GM19372 (cell line): ENCODE results near the gene SYT15.
"Not testable (repeated sequence)": the region's sequence is repeated elsewhere in the genome, so short reads cannot be mapped to it uniquely, and the experiment has no call there.

Source experiments
- ATAC-seq: cut with Tn5 transposase; IDR thresholded peaks from one replicate; pipeline ENCODE4 v1.9.1; 2021; ENCODE audit warnings: mild to moderate bottlenecking, low read depth, moderate library complexity; ENCODE audit not compliant: unreplicated experiment

SYT15 gene

DNA sequence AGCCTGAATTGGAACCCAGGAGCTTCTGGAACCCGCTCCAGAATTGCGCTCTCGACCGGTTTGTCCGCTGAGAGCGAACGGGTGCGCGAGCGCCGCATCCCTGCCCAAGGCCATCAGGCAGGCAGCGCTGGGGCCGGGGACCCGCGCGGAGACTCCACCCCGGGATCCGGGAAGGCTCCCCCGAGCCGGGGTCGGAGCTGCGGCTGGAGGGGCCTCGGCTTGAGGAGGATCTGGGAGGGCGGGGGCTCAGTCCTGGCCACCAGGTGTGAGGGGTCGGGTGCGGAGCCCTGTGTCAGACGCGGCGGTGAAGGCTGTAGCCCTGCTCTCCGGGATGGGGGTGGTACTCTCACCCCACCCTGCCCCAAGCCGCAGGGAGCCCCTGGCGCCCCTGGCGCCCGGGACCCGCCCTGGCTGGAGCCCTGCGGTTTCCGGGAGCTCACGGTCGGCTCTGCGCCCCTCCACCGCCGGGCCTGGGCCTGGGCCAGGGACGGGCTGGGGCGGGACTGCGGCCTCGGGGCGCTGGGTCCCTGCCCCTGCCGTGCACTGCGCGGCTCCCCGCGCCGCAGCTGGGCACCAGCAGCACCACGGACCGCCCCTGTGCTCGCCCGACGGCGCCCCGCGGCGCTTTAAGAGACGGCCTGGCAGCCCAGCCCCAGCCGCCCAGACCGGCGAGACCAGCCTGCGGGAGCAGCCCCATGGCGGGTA lies at the start of gene SYT15:
Gene SYT15, plus strand, starts transcription at position 655 of the 705 bp plus-strand sequence. Its CDS starts 41 bp downstream, at position 696.
- not testable (repeated sequence) for ATAC-seq

DNA sequence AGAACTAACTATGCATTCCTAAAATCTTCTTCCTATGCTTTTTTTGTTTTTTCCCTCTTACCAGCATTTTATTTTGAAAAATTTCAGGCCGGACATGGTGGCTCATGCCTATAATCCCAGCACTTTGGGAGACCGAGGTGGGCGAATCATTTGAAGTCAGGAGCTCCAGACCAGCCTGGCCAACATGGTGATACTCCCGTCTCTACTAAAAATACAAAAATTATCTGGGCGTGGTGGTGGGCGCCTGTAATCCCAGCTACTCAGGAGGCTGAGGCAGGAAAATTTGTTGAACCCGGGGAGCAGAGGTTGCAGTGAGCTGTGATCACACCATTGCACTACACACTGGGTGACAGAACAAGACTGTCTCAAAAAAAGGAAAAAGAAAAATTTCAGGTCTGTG lies 49.2 kb upstream of the SYT15 start:
- not testable (repeated sequence) for ATAC-seq

DNA sequence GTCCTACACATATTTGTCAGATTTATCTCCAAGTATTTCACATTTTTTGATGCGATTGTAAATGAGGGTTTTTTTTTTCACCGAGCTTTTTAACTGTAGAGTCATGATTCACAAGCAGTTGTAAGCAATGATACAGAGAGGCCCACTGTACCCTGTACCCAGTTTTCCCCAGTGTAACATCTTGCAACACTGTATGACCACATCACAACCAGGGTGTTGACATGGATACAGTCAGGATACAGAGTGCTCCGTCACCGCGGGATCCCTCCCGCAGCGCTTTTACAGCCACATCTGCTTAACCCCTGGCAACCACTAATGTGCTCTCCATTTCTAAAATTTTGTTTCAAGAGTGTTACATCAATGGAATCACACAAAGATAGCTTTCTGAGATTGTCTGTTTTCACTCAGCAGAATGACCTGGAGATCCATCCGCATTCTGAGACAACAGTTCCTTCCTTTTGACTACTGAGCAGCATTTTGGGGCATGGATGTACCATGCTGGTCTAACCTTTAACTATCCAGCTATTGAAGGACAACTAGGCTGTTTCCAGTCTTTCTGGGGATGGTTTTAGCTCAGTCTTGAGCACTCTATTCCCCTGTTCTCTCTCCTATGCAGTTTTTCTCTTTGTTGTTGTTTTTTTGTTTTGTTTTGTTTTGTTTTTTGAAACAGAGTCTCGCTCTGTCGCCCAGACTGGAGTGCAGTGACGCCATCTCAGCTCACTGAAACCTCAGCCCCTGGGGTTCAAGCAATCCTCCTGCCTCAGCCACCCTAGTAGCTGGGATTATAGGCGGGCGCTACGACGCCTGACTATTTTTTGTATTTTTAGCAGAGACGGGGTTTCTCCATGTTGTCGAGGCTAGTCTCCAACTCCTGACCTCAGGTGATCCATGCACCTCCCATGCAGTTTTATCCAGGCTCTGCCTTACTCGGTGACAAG lies 48.4 kb upstream of the SYT15 start:
- no peak for ATAC-seq

DNA sequence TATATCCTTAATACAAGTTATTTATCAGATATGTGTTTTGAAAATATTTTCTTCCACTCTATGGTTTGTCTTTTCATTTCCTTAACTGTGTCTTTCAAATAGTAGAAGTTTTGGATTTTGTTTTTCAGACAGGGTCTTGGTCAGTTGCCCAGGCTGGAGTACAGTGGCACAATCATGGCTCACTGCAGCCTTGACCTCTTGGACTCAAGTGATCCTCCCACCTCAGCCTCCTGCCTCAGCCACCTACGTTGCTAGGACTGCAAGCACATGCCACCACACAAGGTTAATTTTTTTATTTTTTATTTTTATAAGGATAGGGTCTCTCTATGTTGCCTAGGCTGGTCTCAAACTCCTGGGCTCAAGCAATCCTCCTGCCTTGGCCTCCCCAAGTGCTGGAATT lies 46.7 kb upstream of the SYT15 start:
- ATAC-seq: not testable (repeated sequence)

DNA sequence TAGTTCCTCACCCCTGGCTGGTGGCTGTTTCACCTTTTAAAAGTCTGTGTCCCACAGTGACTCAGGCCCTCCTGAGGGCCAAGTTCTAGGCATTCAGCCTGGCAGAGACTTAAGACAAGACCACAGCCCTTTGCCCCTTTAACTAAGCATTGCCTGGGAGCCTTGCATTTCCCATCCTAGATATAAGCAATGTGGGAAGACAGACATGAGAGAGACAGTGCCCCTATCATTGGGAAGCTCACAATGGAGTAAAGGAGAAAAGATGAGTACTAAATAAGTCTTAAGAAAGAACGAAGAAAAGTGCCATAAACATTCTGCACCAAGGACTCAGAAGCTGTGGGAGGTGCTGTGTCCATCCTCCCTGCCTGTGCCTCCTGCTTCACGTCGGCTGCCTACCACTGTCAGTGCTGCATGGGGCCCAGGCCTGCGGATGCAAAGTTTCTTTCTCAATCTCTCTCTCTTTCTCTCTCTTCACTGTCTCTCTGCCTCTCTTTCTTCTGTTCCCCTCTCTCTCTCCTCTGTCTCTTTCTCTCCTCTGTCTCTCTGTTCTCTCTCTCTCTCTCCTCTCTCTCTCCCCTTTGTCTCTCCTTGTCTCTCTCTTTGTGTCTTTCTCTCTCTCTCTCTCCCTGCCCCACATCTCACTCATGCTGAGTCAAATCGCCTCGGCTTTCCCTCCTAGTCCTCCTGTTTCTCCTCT lies 44.0 kb upstream of the SYT15 start:
- ATAC-seq: no peak

DNA sequence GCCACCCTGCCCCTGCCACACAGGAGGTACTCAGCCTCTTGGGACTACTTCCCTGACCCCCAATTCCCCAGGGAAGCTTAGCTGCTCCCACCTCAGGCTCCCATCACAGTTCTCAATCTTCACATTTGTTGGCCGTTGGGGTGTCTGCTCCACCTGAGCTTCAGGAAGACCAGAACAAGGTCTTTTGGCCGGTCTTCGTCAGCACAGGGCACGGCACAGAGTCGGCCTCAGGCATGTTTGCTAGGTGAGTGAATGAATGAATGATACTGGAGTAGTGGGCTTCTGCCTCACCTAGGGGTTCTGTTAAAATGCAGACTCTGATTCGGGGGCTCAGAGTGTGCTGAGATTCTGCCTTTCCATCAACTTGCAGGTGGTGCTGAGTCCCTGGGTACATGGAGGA lies 42.8 kb upstream of the SYT15 start:
- ATAC-seq: no peak

DNA sequence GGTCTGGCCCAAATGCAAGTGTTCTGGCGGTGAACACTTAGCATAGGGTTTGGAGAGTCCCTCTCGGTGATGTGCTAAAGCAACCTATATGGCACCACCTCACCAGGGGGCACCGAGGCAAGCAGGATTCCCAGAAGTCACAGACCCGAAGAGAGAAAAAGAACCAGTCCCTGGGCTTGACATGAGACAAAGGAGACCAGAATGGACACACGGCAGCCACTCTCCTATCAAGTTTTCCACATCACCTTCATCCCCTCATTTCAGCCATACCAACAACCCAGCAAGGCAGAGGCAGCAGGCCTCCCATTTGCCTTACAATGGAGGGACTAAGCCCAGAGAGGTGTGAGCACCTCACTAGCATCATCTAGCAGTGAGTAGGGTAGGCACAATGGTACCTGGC lies 42.1 kb upstream of the SYT15 start:
- ATAC-seq: no peak

DNA sequence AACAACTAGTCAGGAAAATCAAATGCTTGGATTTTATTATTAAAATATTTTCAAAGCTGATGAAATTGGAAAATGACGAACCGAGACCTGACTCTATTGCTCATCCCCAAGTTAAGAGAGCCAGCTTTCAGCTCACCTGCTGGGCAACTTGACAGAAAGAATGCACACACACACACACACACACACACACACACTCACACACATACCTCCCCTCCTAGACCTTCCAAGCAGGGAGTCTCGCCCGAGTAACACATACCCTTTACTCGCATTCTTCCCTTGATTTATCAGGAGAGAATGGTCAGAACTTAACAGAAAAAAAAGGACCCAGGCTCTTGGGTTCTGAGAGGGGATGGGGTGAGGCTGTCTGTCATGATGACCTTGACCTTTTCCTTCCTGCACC lies 41.6 kb upstream of the SYT15 start:
- no peak for ATAC-seq

DNA sequence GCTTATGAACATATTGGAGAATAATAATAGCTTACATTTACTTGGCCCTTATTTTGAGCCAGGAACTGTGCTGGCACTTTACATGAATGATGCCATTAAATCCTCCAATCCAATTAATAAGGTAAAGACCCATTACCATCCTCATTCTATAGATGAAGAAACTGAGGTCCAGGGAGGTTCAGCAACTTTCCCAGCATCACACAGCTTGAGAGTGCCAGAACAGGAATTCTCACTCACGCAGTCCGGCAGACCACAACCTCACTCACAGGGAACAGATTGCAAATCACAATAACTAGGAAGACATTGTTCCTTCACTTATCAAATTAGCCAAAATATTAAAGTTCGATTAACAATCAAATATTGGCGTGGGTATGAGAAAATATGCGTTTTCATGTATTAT lies 40.8 kb upstream of the SYT15 start:
- ATAC-seq: no peak

DNA sequence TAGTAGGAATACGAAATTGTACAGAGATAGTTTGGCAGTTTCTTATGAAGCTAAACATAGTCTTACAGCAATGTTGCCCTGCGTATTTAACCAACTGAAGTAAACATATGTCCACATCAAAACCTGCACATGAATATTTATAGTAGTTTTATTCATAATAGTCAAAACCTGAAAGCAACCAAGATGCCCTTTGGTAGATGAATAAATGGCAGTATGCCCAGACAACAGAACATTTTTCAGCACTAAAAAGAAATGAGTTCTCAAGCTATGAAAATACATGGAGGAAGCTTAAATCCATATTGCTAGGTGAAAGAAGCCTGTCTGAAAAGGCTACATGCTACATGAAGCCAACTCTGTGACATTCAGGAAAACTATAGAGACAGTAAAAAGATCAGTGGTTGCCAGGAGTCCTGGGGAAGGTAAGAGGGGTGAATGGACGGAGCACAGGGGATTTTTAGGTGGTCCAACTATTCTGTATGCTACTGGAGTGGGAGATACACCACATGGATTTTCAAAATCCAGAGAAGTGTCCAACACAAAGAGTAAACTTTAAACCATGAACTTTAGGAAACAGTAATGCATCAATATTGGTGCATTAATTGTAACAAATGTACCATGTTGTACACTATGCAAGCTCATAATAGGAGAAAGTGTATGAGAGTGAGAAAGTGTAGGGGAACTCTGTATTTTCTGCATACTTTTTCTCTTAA lies 40.1 kb upstream of the SYT15 start:
- ATAC-seq: no peak

DNA sequence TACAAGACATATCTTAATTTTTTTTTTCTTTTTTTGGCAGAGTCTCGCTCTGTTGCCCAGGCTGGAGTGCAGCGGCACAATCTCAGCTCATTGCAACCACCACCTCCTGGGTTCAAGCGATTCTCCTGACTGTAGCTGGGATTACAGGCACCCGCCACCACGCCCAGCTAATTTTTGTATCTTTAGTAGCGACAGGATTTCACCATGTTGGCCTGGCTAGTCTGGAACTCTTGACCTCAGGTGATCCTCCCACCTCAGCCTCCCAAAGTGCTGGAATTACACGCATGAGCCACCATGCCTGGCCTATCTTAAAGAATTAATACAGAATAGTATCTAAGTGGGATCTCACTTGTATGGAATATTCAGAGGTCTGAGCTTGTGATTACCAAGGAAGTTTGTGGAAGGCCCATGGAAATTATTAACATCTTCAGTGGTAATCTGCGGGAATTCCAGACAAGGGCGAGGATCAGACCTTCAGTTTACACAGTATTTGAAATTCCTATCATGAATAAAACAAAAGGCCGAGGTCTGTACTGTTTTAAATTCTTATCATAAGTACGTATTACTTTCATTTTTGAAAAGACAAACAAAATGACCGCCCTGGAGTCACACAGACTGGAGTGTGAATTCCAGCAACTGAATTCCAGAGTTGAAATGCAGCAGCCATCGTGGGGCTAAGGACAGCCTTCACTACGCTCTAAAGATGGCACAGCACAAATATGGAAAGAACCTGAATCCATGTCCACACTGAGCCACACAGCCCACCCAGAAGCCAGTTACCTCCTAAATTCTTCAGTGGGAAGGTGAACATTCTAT lies 39.1 kb upstream of the SYT15 start:
- ATAC-seq: no peak

DNA sequence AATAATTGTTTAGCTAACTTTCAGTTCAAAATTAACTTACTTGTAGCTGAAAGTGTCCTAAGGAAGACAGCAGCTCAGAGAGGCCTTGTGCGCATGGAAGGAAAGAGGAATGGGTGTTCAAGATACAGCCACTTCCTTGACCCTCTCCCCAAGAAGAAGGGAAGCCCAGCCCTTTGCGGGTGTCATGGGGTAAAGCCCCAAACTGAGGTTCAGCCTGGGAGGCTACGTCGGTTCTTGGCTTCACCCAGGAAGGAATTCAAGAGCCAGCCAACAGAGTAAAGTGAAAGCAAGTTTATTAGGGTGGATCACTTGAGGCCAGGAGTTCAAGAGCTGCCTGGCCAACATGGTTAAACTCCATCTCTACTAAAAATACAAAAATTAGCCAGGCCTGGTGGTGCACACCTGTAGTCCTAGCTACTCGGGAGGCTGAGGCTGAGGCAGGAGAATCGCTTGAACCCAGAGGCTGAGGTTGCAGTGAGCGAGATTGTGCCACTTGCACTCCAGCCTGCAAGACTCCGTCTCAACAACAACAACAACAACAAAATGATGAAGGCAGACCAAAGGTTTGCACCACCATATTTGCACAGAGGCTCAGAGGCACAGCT lies 38.4 kb upstream of the SYT15 start:
- no peak for ATAC-seq

DNA sequence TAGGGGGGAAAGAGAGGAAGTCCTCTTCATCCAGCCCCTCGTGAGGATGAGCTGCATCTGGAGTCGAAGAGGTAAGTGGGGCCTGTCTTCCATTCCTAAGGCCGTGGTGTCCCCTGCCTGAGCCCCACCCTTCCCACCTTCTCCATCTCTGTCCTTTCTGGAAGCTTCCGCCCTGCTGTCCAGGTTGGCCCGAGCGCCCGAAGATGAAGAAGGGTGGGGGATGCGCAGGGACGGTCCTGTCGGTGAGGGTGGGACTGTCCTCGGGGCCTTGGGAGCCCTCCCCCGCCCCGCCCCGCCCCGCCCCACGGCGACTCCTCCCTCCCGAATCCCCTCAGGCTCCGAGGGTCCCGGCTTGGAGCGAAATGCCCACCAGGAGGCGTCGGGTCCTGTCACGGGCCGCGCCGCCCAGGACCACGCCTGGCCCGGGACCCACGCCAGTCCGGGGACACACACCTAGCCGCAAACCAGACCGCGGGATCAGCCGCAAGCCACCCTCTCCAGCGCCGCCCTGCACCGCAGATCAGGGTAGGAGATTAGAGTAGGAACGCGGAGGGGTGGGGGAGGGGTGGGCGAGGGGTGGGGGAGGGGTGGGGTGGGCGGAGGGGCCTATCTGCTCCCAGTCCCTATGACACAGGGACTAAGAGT lies 37.8 kb upstream of the SYT15 start:
- ATAC-seq: no peak

DNA sequence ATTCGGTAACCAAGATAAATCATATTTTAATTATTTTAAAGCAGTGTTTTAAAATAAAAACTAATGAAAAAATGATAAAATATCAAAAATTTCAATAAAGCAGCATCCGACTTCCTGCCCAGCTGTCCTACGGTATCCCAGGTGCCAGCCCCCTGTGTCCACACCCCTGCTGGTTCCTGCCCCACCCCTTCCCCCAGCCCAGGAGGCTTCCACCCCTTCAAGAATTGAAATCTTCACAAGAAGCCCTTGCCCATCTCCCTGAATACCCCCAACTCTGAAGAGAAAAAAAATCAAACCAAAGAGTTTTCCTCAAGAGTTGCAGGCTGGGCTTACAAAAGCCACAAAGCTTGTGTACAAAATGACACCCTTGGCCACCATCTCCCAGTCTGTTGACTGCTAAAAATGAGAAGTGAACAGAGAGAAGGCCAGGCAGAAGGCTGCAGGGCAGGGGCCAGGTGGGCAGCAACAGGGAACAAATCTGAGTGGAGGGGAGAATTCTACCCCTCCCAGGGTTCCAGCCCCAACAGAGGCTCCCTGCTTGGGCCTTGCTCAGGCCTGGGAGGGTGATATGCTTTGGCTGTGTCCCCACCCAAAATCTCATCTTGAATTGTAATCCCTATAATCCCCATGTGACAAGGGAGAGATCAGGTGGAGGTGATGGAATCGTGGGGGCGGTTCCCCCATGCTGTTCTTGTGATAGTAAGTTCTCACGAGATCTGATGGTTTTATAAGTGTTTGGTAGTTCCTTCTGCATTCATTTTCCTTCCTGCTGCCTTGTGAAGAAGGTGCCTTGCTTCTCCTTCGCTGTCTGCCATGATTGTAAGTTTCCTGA lies 37.0 kb upstream of the SYT15 start:
- ATAC-seq: no peak

DNA sequence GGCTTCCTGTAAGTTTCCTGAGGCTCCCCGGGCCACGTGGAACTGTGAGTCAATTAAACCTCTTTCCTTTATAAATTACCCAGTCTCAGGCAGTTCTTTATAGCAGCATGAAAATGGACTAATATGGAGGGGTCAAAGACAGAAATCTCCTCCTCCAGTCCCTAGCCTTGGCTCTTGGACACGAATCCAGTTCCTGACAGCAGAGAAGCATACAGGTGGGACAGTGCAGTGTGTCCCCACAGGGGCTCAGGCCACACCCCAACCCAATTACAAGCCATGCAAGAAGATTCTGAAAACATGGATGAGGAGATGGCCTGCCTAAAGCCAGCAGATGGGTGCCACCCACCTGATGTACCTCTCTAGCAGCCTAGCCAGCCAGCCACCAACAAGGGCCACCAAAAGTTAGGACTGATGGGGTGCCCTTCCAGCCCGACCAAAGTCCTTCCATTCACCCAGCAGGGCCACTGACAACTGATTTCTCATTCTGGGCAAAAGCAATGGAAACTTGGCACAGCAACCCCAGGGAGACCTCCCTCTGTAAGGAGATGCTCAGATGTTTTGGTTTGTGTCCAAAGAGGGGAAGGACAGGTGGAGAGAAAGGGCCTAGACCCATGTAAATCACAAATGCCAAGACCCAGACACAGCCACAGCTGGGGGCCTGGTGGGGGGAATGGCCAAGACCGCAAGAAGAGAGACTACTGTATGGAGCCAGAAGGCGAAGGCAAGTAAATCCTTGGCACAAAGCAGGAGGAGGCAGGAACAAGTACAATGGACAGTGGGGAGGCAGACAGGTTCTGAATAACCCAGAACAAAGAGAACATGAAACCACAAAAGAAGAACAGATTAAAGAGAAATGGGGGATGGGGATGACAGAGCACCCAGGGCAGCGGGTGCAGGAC lies 36.1 kb upstream of the SYT15 start:
- no peak for ATAC-seq

DNA sequence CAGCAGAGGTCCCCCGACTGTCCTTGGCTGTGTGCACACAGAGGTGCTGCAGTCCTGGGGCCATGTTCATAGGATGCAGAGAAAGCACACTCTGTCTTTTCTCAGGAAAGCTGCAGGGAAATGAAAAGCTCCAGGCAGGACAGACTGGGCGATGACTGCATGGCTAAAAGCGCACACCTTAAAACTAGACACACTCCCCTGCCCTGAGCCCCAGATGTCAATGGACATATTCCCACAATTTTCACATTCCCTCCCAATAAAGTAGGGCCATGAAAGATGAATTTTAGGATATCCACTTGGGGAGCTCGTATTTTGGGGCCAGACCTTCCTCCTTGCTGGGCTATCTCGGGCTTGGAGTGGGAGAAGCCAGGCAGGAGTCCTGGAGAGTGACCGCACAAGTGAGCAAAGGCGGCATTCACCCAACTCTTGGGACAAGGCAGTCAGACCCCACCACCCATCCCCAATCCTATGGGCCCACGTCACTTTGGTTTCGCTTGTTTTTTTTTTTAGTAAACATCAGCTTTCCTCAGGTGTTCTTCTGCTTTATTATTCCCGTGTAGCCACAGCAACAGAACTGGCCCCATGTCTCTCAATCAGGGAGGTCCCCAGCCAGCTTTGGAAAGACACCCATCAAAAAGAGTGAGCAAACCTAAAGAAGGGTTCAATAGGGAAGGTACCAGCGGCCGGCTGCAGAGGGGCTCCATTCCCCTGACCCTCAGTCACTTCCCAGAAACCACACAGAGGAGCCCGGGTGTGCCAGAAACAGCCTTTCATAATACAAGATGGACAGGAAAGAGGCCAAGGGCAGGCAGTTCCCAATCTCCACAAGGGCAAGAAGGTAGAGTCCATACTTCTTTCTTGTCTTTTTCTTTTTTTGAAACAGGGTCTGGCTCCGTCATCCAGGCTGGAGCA lies 35.2 kb upstream of the SYT15 start:
- ATAC-seq: no peak
